Head of caudate nucleus (tissue), 42 donors: ENCODE data around the gene IFNA8.
"Not testable (repeated sequence)": the region's sequence is repeated elsewhere in the genome, so short reads cannot be mapped to it uniquely, and the experiment has no call there.

Source experiments
- DNase-seq, 42 donors: peaks; one replicate each; pipeline versions ENCODE4 v3.0.0 to v3.0.0-alpha.2; 2020 to 2021; ENCODE audit warnings: mixed read lengths in 7 of 42
- intact Hi-C: fragments of 100-400 bp; cut with DNase I; formaldehyde crosslinking; loops from one replicate; pipeline ENCODE4 v1.15.0; 2022

Gene IFNA8

GRCh38 chr9:21408817-21409216, at the start of gene IFNA8:
TSS of gene IFNA8 (plus strand) at chr9:21409117. CDS start at chr9:21409177, 60 bp downstream.
- intact Hi-C loops, result no loop called here
- DNase-seq, result no peak

- intact Hi-C loops, result no loop called here
- no peak for DNase-seq
Measured at GRCh38 chr9:21362287-21362686, 46.6 kb upstream of the IFNA8 start.

- intact Hi-C loops, result not testable (repeated sequence)
Measured at GRCh38 chr9:21367169-21367568, 41.7 kb upstream of the IFNA8 start.

GRCh38 chr9:21367957-21368356, 41.0 kb upstream of the IFNA8 start, which contains the start of gene IFNA13:
TSS of gene IFNA13 (minus strand) at chr9:21368057. CDS start at chr9:21368010, 47 bp downstream.
- no peak for DNase-seq
- intact Hi-C loops, result no loop called here

More at GRCh38 chr9:21367169-21367568, 41.7 kb upstream of the IFNA8 start:
- not testable (repeated sequence) for DNase-seq

- DNase-seq, intact Hi-C loops: not testable (repeated sequence)
Measured at GRCh38 chr9:21371467-21371866, 37.5 kb upstream of the IFNA8 start.

- DNase-seq, result no peak
- intact Hi-C loops, result no loop called here
Measured at GRCh38 chr9:21381448-21382339, 27.2 kb upstream of the IFNA8 start.

- no peak for DNase-seq
- intact Hi-C loops, result no loop called here
Measured at GRCh38 chr9:21383627-21384026, 25.3 kb upstream of the IFNA8 start.

- intact Hi-C loops, result no loop called here
- DNase-seq, result no peak
Measured at GRCh38 chr9:21385131-21385670, 23.7 kb upstream of the IFNA8 start, which contains the start of gene IFNA2. TSS of gene IFNA2 (minus strand) at chr9:21385398. CDS start at chr9:21385329, 69 bp downstream.

GRCh38 chr9:21392270-21392669, 16.6 kb upstream of the IFNA8 start:
- DNase-seq, result no peak
- intact Hi-C loops, result no loop called here

- peak; percentile 46 to 93 (median 81) for DNase-seq
- intact Hi-C loops, result no loop called here
Measured at GRCh38 chr9:21395778-21396717, 12.9 kb upstream of the IFNA8 start.

- DNase-seq, result peak in 7 of 42 donors; percentile 12 to 63 (median 30)
- intact Hi-C loops, result no loop called here
Measured at GRCh38 chr9:21398955-21399489, 9.9 kb upstream of the IFNA8 start.

GRCh38 chr9:21399956-21400355, 9.0 kb upstream of the IFNA8 start:
- no peak for DNase-seq
- intact Hi-C loops, result no loop called here

GRCh38 chr9:21402386-21403251, 6.3 kb upstream of the IFNA8 start:
- intact Hi-C loops, result loop anchor here (2.0 kb wide), 1 partner anchor 68 kb away; the partner anchor contains the start of gene KLHL9
- DNase-seq, result peak in 41 of 42 donors; percentile 23 to 82 (median 57)

GRCh38 chr9:21404146-21404545, 4.8 kb upstream of the IFNA8 start:
- no peak for DNase-seq
- intact Hi-C loops, result no loop called here

- intact Hi-C loops, result no loop called here
- no peak for DNase-seq
Measured at GRCh38 chr9:21412107-21412506, 3.2 kb downstream of the IFNA8 start.

- no peak for DNase-seq
- intact Hi-C loops, result no loop called here
Measured at GRCh38 chr9:21413151-21413550, 4.2 kb downstream of the IFNA8 start.

- intact Hi-C loops, result no loop called here
- DNase-seq, result peak in 33 of 42 donors; percentile 6 to 79 (median 46)
Measured at GRCh38 chr9:21413624-21414023, 4.7 kb downstream of the IFNA8 start.
